GM06990 (cell line): ENCODE results near the gene AUTS2.

ENCODE experiments used
- DNase-seq: peaks from one replicate; pipeline ENCODE4 v3.0.0-alpha.2; 2011; ENCODE audit not compliant: insufficient read length; ENCODE audit errors: extremely low read depth
- H3K27me3 ChIP-seq: replicated peaks from 2 replicates; pipeline ENCODE4 v1.6.0; 2011; ENCODE audit warnings: low read length; ENCODE audit not compliant: control insufficient read depth, insufficient read depth
- H3K36me3 ChIP-seq: 2 replicates; pipeline ENCODE4 v1.5.1; 2011; ENCODE audit warnings: low read length; ENCODE audit not compliant: control insufficient read depth, insufficient read depth
- H3K4me3 ChIP-seq: replicated peaks from 2 replicates; pipeline ENCODE4 v1.5.1; 2011; ENCODE audit warnings: low read depth, mild to moderate bottlenecking, control low read depth, low read length
- CTCF ChIP-seq: IDR thresholded peaks from 2 replicates; pipeline ENCODE4 v1.5.1; 2011; ENCODE audit warnings: low read length, control low read depth, mild to moderate bottlenecking, inconsistent platforms; ENCODE audit not compliant: insufficient read depth, poor library complexity, severe bottlenecking

The AUTS2 gene

GRCh38 chr7:69935107-69935506 lies 336.8 kb downstream of the AUTS2 start:
- no peak for TF ChIP-seq CTCF
- DNase-seq = no peak
- Histone ChIP-seq H3K36me3 (no peaks in the 10 kb centered on the region), H3K4me3 (no peak overlapping the region), H3K27me3 (no peaks in the 10 kb centered on the region)

- no peaks in the 10 kb centered on the region for H3K36me3 ChIP-seq
- DNase-seq = no peak
- TF ChIP-seq CTCF = no peak
- H3K27me3 ChIP-seq = no peaks in the 10 kb centered on the region
- no peak overlapping the region for H3K4me3 ChIP-seq
Observed at GRCh38 chr7:69937097-69937496, 338.8 kb downstream of the AUTS2 start.

GRCh38 chr7:69939317-69939716 lies 341.0 kb downstream of the AUTS2 start:
- TF ChIP-seq CTCF = no peak
- Histone ChIP-seq H3K36me3 (no peaks in the 10 kb centered on the region), H3K4me3 (no peak overlapping the region), H3K27me3 (no peaks in the 10 kb centered on the region)
- no peak for DNase-seq

- Histone ChIP-seq H3K36me3 (no peaks in the 10 kb centered on the region), H3K27me3 (no peaks in the 10 kb centered on the region), H3K4me3 (no peak overlapping the region)
- TF ChIP-seq CTCF = no peak
- DNase-seq = no peak
Observed at GRCh38 chr7:69941077-69941651, 342.9 kb downstream of the AUTS2 start.

- H3K27me3 ChIP-seq = no peaks in the 10 kb centered on the region
- no peak overlapping the region for H3K4me3 ChIP-seq
- no peak for DNase-seq
- H3K36me3 ChIP-seq = no peaks in the 10 kb centered on the region
- no peak for TF ChIP-seq CTCF
Observed at GRCh38 chr7:69942573-69942972, 344.3 kb downstream of the AUTS2 start.

- no peaks in the 10 kb centered on the region for H3K36me3 ChIP-seq
- TF ChIP-seq CTCF = no peak
- DNase-seq = no peak
- no peak overlapping the region for H3K4me3 ChIP-seq
- H3K27me3 ChIP-seq = no peaks in the 10 kb centered on the region
Observed at GRCh38 chr7:69946901-69947300, 348.6 kb downstream of the AUTS2 start.
